Neural cell (in vitro differentiated cells): ENCODE results near the gene RNF145. TPM values are rescaled to one million over a fixed set of nuclear protein-coding genes. Genes with fewer than 3 reads are reported as not detected.

Experiments
- H2AFZ ChIP-seq: fragments of 200-600, 300-800 bp; sonication (generic), shearing (Covaris generic); 2 replicates; pipeline ENCODE4 v1.6.0; 2014; ENCODE audit warnings: low read depth, mild to moderate bottlenecking, antibody characterized with exemption, low read length, moderate library complexity
- H3F3A ChIP-seq: fragments of 200-600 bp; shearing (Covaris generic); 2 replicates; pipeline ENCODE4 v1.6.1; 2016; ENCODE audit warnings: mild to moderate bottlenecking, moderate library complexity, mixed read lengths, antibody characterized with exemption, low read length; ENCODE audit not compliant: insufficient read depth, poor library complexity, severe bottlenecking
- H3K27ac ChIP-seq: fragments of 200-600, 300-800 bp; sonication (generic), shearing (Covaris generic); 2 replicates; pipeline ENCODE4 v1.5.1; 2014; ENCODE audit warnings: mild to moderate bottlenecking, low read length, moderate library complexity
- H3K27me3 ChIP-seq: fragments of 300-800, 200-600 bp; sonication (generic), shearing (Covaris generic); 2 replicates; pipeline ENCODE4 v1.6.0; 2014; ENCODE audit warnings: mild to moderate bottlenecking, low read depth, low read length, moderate library complexity; ENCODE audit not compliant: insufficient read depth
- H3K36me3 ChIP-seq: fragments of 300-800, 200-600 bp; sonication (generic), shearing (Covaris generic); 2 replicates; pipeline ENCODE4 v1.5.1; 2014; ENCODE audit warnings: mild to moderate bottlenecking, antibody characterized with exemption, low read length, moderate library complexity; ENCODE audit not compliant: insufficient read depth
- H3K4me2 ChIP-seq: fragments of 300-800, 200-600 bp; sonication (generic), shearing (Covaris generic); 2 replicates; pipeline ENCODE4 v1.6.0; 2014; ENCODE audit warnings: mild to moderate bottlenecking, low read length
- H3K4me3 ChIP-seq: fragments of 300-800, 200-600 bp; sonication (generic), shearing (Covaris generic); 2 replicates; pipeline ENCODE4 v1.5.1; 2014; ENCODE audit warnings: mild to moderate bottlenecking, low read length, moderate library complexity
- H3K79me2 ChIP-seq: fragments of 200-600 bp; shearing (Covaris generic); replicated peaks from 2 replicates; pipeline ENCODE4 v1.6.0; 2014; ENCODE audit warnings: mild to moderate bottlenecking, low read length, moderate library complexity; ENCODE audit not compliant: insufficient read depth
- H3K9ac ChIP-seq: fragments of 300-800, 200-600 bp; sonication (generic), shearing (Covaris generic); 2 replicates; pipeline ENCODE4 v1.6.1; 2016; ENCODE audit warnings: mild to moderate bottlenecking, low read length, mixed read lengths
- H3K9me2 ChIP-seq: fragments of 200-600 bp; shearing (Covaris generic); 2 replicates; pipeline ENCODE4 v1.6.1; 2016; ENCODE audit warnings: mild to moderate bottlenecking, low read length, mixed read lengths; ENCODE audit not compliant: insufficient read depth
- H3K9me3 ChIP-seq: fragments of 200-600, 300-800 bp; sonication (generic), shearing (Covaris generic); 2 replicates; pipeline ENCODE4 v1.6.1; 2016; ENCODE audit warnings: mild to moderate bottlenecking, mixed run types, low read length, moderate library complexity, mixed read lengths
- H4K20me1 ChIP-seq: fragments of 200-600 bp; shearing (Covaris generic); 2 replicates; pipeline ENCODE4 v1.6.1; 2016; ENCODE audit warnings: mild to moderate bottlenecking, mixed run types; ENCODE audit not compliant: insufficient read depth
- EP300 ChIP-seq: fragments of 450-650 bp; conservative IDR thresholded peaks from 2 replicates; pipeline ENCODE4 v1.6.1; 2014; ENCODE audit warnings: antibody characterized with exemption, mild to moderate bottlenecking, moderate library complexity; ENCODE audit not compliant: poor library complexity, severe bottlenecking
- EZH2 ChIP-seq: fragments of 200-600, 300-800 bp; shearing (Covaris generic), sonication (generic); IDR thresholded peaks from 2 replicates; pipeline ENCODE4 v1.6.1; 2014; ENCODE audit warnings: antibody characterized with exemption, low read length, borderline replicate concordance, mild to moderate bottlenecking; ENCODE audit not compliant: insufficient read depth, poor library complexity, severe bottlenecking
- MXI1 ChIP-seq: fragments of 450-650 bp; conservative IDR thresholded peaks from 2 replicates; pipeline ENCODE4 v1.6.1; 2014; ENCODE audit warnings: antibody characterized with exemption, mild to moderate bottlenecking; ENCODE audit not compliant: poor library complexity, severe bottlenecking
- POLR2AphosphoS5 ChIP-seq: IDR thresholded peaks from 2 replicates; pipeline ENCODE4 v1.6.1; 2012
- RAD21 ChIP-seq: fragments of 450-650 bp; conservative IDR thresholded peaks from 2 replicates; pipeline ENCODE4 v1.6.1; 2014; ENCODE audit warnings: antibody characterized with exemption, mild to moderate bottlenecking, moderate library complexity
- SMC3 ChIP-seq: fragments of 450-650 bp; conservative IDR thresholded peaks from 2 replicates; pipeline ENCODE4 v1.6.1; 2014; ENCODE audit warnings: antibody characterized with exemption, mild to moderate bottlenecking, moderate library complexity; ENCODE audit not compliant: poor library complexity
- TAF1 ChIP-seq: IDR thresholded peaks from 2 replicates; pipeline ENCODE4 v1.6.1; 2012; ENCODE audit warnings: low read depth
- polyA plus RNA-seq: library from polyadenylated mRNA; depleted of rRNA; stranded (reverse); fragments of >200 nt; gene quantifications from 2 replicates; pipeline ENCODE4 v1.2.3, GENCODE V29; 2014
- TF ChIP-seq, protein P1 (sequence below): fragments of 450-650 bp; IDR thresholded peaks from 2 replicates; pipeline ENCODE4 v1.5.1; 2014; ENCODE audit warnings: antibody characterized with exemption, mild to moderate bottlenecking, moderate library complexity; ENCODE audit not compliant: poor library complexity, severe bottlenecking
- TF ChIP-seq, protein P2 (sequence below): IDR thresholded peaks from 2 replicates; pipeline ENCODE4 v1.6.1; 2012; ENCODE audit warnings: borderline replicate concordance

Gene RNF145
- polyA plus RNA-seq, 1 donor from 2014 or later = 52.4 TPM

DNA sequence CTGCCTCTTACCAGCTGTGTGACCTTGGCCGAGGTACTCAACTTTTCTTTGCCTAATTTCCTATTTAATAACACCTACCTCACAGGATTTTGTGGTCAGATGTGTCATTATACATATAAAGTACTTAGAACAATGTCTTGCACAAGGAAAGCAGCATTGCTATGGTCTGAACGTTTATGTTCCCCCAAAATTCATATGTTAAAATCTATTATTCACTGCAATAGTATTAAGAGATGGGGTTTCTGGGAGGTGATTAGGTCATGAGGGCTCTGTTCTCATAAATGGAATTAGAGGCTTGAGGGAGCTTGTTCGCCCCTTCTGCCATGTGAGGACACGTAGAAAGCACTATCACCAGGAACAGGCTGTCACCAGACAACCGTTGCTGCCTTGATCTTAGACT is 10.9 kb upstream of the RNF145 start:
- Histone ChIP-seq H3K79me2 (no peaks in the 10 kb centered on the region), H3K27me3 (no peaks in the 10 kb centered on the region), H3K9me3 (no peaks in the 10 kb centered on the region), H3K4me2 (no peak overlapping the region), H3K9ac (no peak overlapping the region), H3F3A (no peaks in the 10 kb centered on the region), H3K4me3 (no peak overlapping the region), H3K27ac (no peak overlapping the region), H3K36me3 (no peaks in the 10 kb centered on the region), H2AFZ (no peak overlapping the region), H4K20me1 (no peaks in the 10 kb centered on the region), H3K9me2 (no peaks in the 10 kb centered on the region)
- TF ChIP-seq EZH2 (no peak), EP300 (no peak), POLR2AphosphoS5 (no peak), TAF1 (no peak), SMC3 (no peak), MXI1 (no peak), RAD21 (no peak)
- TF ChIP-seq, protein P1, sequence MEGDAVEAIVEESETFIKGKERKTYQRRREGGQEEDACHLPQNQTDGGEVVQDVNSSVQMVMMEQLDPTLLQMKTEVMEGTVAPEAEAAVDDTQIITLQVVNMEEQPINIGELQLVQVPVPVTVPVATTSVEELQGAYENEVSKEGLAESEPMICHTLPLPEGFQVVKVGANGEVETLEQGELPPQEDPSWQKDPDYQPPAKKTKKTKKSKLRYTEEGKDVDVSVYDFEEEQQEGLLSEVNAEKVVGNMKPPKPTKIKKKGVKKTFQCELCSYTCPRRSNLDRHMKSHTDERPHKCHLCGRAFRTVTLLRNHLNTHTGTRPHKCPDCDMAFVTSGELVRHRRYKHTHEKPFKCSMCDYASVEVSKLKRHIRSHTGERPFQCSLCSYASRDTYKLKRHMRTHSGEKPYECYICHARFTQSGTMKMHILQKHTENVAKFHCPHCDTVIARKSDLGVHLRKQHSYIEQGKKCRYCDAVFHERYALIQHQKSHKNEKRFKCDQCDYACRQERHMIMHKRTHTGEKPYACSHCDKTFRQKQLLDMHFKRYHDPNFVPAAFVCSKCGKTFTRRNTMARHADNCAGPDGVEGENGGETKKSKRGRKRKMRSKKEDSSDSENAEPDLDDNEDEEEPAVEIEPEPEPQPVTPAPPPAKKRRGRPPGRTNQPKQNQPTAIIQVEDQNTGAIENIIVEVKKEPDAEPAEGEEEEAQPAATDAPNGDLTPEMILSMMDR = no peak
- TF ChIP-seq, protein P2, sequence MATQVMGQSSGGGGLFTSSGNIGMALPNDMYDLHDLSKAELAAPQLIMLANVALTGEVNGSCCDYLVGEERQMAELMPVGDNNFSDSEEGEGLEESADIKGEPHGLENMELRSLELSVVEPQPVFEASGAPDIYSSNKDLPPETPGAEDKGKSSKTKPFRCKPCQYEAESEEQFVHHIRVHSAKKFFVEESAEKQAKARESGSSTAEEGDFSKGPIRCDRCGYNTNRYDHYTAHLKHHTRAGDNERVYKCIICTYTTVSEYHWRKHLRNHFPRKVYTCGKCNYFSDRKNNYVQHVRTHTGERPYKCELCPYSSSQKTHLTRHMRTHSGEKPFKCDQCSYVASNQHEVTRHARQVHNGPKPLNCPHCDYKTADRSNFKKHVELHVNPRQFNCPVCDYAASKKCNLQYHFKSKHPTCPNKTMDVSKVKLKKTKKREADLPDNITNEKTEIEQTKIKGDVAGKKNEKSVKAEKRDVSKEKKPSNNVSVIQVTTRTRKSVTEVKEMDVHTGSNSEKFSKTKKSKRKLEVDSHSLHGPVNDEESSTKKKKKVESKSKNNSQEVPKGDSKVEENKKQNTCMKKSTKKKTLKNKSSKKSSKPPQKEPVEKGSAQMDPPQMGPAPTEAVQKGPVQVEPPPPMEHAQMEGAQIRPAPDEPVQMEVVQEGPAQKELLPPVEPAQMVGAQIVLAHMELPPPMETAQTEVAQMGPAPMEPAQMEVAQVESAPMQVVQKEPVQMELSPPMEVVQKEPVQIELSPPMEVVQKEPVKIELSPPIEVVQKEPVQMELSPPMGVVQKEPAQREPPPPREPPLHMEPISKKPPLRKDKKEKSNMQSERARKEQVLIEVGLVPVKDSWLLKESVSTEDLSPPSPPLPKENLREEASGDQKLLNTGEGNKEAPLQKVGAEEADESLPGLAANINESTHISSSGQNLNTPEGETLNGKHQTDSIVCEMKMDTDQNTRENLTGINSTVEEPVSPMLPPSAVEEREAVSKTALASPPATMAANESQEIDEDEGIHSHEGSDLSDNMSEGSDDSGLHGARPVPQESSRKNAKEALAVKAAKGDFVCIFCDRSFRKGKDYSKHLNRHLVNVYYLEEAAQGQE = no peak

DNA sequence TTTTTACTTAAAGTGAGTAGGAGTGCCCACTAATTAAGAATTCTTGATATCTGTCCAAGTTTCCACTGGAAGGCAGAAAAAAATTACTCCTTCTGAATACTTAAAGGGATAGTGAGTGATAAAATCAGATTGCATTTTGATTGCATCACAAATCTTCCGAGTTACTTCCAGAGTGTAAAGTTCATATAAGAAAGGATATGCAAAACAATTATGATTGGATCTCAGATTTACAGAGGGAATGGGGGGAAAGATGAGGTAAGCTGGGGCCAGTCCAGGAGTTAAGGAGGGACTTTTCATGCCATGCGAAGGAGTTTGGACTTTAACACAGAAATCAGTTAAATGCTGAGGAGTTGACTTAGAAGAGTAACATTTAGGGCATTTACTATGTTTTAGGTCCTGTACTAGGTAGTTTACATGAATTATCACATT is 9.3 kb upstream of the RNF145 start:
- no peak overlapping the region for H3K4me3 ChIP-seq
- H3K9me3 ChIP-seq = no peaks in the 10 kb centered on the region

DNA sequence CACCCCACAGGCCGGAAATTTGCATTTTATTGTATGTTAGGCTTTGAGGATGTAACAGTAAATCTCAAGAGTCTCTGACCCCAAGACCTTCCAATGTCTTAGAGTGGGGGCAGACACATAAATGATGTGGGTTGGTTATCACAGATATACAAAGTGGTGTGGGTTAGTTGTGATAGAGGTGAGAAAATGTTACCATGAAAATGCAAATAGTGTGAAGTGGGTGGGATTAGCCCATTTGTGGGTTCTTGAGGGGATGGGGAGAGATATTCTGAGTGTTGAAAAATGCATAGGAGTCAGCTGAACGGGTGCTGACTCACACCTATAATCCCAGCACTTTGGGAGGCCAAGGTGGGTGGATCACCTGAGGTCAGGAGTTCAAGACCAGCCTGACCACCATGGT is 7.9 kb upstream of the RNF145 start:
- no peak overlapping the region for H3K9ac ChIP-seq
- H3K4me3 ChIP-seq = no peak overlapping the region
- no peaks in the 10 kb centered on the region for H3K79me2 ChIP-seq
- no peak overlapping the region for H3K27ac ChIP-seq
- H2AFZ ChIP-seq = no peak overlapping the region
- no peaks in the 10 kb centered on the region for H3K36me3 ChIP-seq
- no peak overlapping the region for H3K4me2 ChIP-seq
- H3F3A ChIP-seq = no peaks in the 10 kb centered on the region
- TF ChIP-seq POLR2AphosphoS5 (no peak), TAF1 (no peak), MXI1 (no peak), EZH2 (no peak), SMC3 (no peak), RAD21 (no peak), EP300 (no peak)
- TF ChIP-seq, protein P2 = no peak
- TF ChIP-seq, protein P1 = no peak
- no peaks in the 10 kb centered on the region for H3K27me3 ChIP-seq
- H3K9me3 ChIP-seq = no peaks in the 10 kb centered on the region
- H3K9me2 ChIP-seq = no peaks in the 10 kb centered on the region
- no peaks in the 10 kb centered on the region for H4K20me1 ChIP-seq

More for the DNA sequence above, 9.3 kb upstream of the RNF145 start:
- H3K9ac ChIP-seq = no peak overlapping the region
- no peak overlapping the region for H3K4me2 ChIP-seq
- no peaks in the 10 kb centered on the region for H3K9me2 ChIP-seq
- H3K27ac ChIP-seq = no peak overlapping the region
- no peaks in the 10 kb centered on the region for H3K36me3 ChIP-seq
- H2AFZ ChIP-seq = no peak overlapping the region
- TF ChIP-seq RAD21 = no peak
- H3K79me2 ChIP-seq = no peaks in the 10 kb centered on the region
- H3K27me3 ChIP-seq = no peaks in the 10 kb centered on the region
- no peaks in the 10 kb centered on the region for H3F3A ChIP-seq
- H4K20me1 ChIP-seq = no peaks in the 10 kb centered on the region
